Pons (tissue), 1 donor: ENCODE data around the gene PLA2G2D.

Experiments used
- DNase-seq: peaks from one replicate; pipeline ENCODE4 v3.0.0-alpha.2; 2016; ENCODE audit warnings: low spot score

The PLA2G2D gene

DNA sequence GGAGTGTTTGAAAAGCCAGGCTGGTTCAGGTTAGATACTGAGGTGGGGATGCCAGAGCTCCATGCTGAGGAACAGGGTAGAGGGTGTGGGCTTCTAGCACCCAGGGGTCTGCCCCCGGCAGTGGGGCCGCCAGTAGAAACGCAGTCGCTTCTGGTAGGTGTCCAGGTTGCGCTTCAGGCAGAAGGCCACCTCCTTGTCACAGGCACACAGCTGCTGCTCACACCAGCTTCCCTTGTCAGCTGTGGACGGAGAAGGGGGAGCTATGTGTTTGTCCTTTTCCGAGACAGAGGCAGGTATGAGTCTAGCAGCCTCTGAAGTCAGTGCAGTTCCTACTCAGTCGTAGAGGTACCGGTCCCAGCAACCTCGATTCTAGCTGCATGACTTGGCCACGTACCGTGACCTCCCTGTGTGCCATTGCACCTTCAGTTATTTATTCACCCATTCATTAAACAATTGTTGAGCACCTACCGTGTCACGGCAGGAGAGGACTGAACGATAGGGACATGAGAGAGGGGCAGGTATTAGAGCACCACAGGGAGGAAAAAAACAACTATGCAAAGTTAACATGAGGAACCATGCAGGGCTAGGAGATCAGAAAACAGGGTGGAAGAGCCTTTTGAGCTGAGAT is 5.2 kb downstream of the PLA2G2D start:
- DNase-seq = no peak

DNA sequence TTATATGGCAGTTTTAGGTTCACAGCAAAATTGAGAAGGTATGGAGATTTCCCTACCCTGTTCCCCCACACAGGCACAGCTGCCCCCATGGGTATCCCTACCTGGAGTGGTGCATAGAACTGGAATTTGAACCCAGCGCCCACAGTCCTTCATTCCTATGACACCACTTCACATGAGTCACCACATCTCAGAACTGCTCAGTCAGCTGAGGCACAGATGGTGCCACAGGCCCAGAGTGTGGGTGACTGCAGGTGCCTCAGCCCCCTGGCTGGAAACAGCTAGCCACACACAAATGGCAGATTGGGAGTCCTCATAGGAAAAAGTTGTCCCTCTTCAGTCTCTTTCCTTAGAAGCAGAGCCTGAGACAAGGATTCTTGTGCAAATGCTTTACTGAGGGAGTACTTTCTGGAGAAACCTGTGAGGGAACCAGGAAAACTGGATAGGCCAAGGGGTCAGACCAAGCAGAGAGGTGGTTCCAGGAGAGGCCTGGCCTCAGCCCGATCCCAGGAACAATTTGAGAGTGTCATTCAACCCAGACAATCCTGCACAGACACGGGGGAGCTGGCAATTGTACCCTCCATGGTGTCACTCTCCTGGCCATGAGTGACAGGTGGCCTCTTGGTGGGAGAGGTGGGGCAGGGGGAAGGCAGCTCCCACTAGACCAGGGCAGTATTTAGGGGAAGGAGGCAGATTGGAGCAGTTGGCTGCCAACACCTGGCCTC is 6.9 kb downstream of the PLA2G2D start:
- DNase-seq = no peak

DNA sequence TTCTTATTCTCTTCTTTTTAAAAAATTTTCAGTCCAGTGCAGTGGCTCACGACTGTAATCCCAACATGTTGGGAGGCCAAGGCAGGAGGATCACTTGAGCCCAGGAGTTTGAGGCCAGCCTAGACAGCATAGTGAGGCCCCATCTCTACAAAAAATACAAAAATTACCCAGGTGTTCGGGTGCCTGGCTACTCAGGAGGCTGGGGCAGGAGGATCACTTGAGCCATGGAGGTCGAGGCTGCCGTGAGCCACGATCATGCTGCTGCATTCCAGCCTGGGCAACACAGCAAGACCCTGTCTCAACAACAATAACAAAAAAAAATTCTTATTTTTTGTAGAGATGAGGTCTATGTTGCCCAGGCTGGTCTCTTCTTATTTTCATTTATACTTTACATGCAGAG is 7.9 kb downstream of the PLA2G2D start:
- no peak for DNase-seq

DNA sequence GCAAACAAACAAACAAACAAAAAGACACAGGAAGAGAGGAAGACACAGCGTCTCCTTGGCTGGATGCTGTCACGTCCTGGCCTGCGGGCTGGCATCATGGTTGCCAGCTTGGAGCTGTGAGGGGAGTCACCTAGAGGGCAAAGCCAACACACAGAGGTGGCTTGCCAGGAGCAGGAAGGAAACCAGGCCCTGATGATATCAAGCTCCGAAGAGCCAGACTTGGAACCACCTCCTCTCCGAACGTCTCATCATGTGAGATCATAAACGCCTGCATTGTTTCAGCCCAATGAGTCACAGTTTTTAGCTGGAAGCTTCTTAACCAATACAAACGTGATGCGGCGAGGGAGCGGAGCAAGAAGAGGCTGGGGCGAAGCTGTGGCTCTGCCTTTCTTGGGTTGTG is 8.7 kb downstream of the PLA2G2D start:
- no peak for DNase-seq

DNA sequence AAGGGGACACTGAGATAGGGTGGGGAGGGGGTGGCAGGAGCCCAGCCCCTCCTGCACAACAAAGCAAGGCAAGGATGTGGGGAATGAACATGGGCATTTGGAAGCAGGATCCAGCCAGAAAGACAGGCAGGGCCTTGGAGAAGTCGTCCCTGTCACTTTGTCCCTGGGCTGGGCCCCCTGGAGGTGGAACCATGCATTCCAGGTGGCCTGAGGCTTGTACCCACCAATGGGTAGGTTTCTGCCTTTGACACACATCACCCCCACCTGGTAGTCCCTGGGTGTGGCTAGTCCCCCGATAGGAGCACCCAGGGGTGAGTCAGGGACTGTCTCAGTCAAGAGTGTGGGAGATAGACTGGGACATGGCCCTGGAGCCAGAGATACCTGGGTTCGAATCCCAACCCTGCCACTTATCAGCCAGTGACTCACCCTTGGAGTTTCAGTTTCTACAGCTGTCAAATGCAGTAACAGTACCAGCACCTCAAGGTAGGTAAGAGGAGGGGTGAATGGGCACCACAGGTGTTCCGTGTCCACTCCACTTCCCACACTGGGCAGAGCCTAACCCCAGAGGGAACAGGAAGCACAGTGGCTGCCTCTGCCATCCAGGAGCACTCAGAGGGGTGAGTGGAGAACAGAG is 10.0 kb downstream of the PLA2G2D start:
- no peak for DNase-seq

DNA sequence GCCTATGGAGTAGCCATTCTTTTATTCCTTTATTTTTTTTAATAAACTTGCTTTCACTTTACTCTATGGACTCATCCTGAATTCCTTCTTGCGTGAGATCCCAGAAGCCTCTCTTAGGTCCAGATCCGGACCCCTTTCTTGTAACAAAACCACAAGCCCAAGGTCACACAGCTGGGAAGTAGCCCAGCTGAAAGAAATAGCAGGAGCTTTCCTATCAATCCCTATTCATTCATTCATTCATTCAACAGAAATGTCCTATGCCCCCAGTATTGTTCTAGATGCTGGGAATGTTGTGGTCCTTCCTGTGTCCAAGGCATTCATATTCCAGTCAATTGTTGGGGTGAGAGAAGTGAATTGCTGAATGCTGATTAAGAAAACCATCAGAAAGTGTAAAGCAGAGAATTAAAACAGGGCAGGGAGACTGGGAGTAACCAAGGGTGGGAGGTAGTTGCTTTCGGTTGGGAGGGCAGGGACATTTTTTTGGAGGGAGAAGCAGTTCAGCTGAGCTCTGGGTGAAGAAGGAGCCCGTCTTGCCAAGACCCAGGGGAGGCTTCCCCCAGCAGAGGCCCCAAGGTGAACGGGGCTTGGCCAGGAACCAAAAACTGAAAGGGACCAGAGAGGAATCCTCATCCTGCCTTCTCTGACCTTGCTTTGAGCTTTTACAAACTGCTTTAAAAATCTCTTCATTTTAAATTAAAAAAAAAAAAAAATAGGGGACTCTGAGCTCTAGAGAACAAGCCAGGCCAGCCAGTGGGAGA is 10.8 kb downstream of the PLA2G2D start:
- DNase-seq = no peak

DNA sequence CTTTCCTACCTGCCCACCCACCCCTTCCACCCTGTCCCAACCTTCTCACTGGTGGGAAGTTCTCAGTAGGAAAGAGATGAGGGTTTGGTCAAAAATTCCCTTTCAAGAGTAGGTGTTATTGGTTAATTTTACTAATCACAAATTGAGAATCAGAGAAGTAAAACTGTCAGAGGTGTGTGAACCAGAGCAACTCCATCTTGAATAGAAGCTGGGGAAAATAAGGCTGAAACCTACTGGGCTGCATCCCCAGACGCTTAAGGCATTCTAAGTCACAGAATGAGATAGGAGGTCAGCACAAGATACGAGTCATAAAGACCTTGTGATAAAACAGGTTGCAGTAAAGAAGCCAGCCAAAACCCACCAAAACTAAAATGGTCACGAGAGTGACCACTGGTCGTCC is 11.5 kb downstream of the PLA2G2D start:
- DNase-seq = no peak

DNA sequence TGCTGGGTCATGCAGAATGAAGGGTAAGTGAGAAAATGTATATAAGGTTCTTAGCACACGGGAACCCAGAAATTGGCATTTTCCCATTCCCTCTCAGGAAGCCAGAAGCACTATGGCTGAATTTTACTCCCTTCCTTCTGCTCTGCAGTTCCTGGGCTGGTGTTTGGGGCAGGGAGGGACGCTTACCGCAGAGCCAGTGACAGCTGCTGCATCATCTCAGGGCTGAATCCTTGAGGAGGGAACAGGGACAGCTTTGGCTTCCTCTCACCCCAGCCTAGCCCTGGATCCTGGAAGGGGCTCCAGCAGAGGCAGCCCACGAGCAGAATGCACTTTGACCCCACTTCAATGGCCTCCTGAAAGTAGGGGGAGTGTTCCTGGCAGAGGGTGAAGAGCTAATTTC is 12.0 kb downstream of the PLA2G2D start:
- DNase-seq = no peak

DNA sequence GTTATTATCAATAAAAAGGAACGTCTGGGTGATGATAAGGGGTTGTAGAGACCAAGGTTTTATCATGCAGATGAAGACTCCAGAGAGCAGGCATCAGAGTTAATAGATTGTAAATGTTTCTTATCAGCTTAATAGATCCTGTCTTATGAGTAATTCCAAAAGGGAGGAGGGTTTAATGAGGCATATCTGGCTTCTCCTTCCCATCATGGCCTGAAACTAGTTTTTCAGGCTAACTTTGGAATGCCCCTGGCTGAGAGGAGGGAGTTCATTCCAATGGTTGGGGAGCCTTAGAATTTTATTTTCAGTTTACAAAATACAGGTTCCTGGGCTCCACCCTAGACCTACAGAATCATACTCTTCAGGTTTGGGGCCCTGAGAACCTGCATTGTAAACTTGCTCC is 13.5 kb downstream of the PLA2G2D start:
- DNase-seq = no peak

DNA sequence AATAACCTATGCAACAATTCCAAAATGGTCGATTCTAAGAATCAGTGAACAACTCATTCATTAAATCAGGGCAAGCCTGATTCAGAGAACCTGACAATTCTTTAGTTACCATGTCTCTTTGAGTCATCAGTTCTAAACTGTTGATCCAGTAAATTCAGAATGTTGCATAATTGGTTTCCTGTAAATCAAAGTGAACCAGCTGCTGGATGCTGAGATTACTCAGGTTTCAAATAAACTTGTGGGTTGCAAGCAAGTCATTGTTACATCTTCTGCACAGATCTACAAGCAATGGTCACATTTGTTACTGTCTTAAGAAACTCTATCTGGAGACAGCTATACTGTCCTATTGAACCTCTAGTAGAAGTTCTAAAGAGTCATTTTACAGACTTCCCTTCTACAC is 16.5 kb downstream of the PLA2G2D start:
- DNase-seq = no peak

DNA sequence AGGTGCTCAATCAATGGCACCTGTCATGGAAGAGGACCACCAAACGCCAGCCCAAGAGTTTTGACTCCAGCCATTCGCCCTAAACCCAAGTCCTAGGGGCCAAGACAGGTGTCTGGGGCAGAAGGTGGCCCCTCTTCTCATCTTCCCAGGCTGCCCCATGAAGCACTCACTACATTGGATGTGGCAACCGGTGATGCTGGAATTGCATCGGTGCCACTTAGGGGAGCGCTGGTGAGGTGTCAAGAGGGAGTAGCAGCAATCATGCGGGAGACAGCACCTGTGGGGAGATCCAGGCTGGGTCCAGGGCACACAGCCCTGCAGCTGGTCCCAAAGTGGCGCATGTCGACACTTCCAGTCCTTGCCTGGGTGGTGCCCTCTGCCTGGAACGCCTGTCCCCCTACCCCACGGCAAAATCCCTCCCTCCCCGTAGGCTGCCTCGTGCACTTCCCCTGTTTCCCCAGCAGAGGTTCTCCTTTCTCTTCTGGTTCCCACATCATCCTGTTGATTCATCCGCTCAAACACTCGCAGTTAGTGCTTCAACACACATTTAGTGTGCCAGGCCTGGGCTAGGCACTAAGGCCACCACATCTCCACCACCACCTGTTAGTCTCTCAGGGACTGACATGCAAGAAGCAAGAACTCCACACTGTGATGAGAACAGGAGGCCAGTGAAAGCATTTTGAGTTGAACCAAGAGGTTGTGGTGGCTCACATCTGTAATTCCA is 18.5 kb downstream of the PLA2G2D start:
- peak; percentile 23 for DNase-seq

DNA sequence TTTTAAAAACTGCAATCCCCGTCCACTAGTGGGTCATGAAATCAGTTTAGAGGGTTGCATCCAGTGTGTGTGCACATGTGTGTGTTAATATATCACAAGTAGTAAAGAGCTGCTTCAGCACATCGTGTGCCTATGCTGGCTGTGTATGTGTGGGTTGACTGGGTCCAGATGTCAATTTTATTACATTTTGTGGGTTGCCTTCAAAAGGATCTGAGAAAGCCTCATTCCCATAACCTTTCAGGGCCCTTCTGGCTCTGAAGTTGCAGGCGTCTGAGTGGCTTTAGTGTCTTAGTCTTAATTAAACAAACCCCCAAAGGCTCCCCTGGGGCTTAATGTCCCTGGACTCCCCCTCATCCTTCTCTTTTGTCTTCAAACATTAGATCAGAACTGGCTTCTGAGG is 19.8 kb downstream of the PLA2G2D start:
- no peak for DNase-seq

DNA sequence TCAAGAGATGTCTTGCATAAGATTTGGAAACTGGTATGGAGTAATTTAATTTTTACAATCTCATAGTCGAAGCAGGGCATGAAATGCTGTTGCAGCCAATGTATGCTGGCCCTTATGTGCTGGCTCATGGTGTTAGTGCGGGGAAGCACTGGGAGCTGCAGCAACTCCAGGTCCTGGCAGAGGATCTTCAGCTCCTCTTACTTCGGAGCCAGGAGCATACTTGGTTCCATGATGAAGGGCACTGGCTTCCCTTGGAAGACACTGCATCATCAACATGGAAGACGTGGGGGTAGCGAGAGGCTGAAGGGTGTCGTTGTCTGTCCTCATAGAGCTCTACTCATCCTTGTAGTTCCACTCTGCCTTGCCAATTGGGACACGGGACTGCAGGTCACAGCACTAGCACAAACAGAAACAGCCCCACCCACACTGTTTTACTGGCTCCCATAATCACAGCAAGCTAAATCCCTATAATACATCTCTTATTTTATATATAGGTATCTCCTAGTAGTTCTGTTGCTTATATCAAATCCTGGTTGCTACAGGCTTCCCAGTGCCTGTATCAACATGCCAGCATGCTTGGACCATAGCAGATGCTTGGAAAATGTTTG is 22.4 kb downstream of the PLA2G2D start:
- no peak for DNase-seq

DNA sequence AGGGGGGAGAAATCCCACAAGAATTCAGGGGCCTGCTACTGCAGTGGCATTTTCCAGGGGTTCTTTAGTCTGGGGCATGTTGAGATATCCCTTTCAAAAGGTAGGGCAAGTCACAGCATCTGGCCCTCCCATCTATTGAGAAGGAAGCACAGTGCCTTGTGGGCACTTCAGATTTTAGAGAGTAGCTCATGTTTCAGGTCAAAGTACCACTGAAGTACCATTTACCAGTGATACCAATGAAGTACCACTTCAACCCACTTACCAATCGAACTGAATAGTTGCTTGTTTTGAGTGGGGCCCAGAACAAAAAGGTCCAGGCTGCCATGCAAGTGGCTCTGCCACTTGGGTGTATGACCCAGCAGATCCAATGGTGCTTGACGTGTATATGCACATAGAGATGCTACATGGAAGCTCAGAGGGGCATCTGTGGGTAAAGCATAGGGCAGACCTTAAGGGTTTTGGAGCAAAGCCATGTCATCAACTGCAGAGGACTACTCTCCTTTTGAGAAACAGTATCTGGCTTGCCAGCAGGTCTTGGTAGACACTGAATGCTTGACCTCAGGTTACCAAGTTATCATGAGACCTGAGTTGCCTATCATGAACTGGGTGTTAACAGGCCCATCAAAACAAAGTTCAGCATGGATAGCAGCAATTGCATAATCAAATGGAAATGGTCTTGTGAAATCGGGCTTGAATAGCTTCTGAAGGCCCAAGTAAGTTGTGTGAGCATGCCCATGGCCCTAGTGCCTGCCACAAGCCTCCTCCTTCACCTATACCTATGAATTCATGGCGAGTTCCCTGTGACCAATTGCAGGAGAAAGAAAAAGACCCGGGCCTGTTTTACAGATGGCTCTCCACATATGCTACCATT is 23.5 kb downstream of the PLA2G2D start:
- no peak for DNase-seq

DNA sequence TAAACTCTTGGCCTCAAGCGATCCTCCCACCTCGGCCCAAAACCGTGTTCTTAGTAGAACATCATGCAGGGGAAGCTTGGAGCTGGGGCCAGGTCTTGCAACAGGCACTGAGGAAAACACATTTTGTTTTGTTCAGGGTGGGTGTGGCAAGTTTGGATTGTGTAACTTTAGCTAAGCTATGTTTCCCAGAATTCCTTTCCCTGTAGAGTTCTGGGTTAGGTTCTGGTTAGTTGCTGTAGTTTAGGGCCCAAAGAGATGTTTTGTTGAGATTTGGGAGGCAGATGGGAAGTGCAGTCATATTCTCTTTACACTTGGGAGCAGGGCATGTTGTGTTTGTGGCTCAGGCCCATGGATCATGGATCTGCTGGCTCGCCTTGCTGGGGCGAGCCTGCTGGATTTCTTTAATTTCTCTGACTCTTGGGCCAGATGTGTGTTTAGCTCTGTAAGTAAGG is 25.4 kb downstream of the PLA2G2D start:
- DNase-seq = no peak

DNA sequence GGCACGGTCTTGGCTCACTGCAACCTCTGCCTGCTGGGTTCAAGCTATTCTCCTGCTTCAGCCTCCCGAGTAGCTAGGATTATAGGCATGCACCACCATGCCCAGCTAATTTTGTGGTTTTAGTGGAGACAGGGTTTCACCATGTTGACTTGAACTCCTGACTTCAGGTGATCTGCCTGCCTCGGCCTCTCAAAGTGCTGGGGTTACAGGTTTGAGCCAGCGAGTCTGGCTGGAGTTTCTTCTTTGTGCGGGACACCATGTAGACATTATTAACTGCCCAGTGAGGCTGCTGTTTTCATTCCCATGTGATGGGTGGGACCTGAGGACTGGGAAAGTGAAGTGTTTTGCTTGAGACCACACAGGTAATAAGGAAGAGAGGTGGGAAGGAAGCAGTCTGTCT is 26.0 kb downstream of the PLA2G2D start:
- DNase-seq = no peak

DNA sequence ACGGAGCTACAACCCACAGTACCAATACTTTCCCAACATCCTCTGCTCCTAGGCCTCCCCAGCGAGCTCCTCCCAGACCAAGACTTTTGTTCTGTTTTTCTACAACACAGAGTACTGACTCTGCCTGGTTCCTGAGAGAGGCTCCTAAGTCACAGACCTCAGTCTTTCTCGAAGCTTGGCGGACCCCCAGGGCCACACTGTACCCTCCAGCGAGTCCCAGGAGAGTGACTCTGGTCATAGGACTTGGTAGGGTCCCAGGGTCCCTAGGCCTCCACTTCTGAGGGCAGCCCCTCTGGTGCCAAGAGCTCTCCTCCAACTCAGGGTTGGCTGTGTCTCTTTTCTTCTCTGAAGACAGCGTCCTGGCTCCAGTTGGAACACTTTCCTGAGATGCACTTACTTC is 28.7 kb downstream of the PLA2G2D start:
- no peak for DNase-seq

DNA sequence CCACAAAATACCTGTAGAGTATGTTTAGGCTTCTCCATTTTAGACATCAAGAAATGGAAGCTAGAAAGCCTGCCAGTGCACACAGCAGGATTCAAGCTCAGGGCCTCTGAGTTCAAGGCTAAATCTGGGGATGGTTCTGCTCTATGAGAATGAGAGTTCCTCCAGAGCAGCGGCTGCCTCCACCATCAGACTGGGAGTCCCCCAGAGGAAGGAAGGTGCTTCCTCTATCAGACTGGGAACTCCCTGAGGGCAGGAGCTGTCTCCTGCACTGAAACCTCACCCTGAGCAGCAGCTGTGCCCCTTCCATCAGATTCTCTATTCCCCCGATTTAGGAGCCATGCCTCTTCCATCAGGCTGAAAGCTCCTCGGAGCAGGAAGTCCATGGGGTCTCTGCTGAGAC is 29.2 kb downstream of the PLA2G2D start:
- no peak for DNase-seq

DNA sequence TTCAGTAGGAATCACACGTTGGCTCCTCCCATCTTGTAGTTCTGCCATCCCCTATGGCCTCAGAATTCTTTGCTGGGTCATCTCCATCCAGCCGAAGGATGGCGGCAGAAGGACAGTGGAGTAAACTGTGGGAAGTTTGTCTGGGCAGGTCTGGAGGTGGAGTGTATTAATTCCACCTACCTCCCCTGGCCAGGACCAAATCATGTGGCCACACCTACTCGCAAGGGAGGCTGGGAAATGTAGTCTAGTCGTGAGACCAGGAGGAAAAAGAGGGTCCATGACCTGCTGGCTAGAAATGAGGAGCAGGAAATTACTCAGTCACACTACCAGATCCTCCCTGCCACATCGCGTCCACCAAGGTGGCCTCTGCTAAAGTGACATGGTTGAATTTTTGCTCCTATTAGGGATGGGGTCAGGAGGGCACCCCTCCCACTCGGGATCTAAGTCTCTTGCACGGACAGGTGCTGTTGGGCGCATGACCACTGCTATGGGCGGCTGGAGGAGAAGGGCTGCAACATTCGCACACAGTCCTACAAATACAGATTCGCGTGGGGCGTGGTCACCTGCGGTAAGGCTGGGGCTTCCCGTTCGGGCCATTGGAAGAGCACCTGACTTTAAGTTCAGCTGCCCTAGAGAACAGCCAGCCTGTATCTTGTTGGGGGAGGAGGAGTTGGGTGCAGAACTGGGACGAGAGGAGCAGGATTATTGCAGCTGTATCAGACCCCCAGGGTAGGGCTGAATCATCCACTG is 29.8 kb downstream of the PLA2G2D start:
- no peak for DNase-seq

DNA sequence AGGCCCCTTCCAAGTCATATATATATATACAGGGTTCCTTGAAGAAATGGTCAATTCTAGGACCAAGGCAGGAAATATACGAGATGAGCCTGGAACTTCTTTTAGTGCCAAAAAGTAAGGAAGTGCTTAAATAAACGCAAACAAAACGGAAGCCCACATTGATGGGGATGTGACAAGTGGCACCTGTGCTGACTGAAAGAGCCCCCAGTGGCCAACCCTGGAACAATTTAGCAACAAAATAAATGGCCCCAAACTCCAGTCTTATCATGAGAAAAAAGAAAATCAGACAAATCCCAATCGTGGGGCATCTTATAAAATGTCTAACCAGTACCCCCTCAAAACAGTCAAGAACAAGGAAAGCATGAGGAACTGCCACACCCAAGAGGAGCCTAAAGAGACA is 31.7 kb downstream of the PLA2G2D start:
- DNase-seq = no peak
